NCI-H2107 (cell line): Measurements from ENCODE around the gene GOLGA6A.
"Not testable (repeated sequence)": the region's sequence is repeated elsewhere in the genome, so short reads cannot be mapped to it uniquely, and the experiment has no call there.

Experiments used
- DNase-seq: peaks from one replicate; lab custom pipeline; 2025; lab: John Stamatoyannopoulos, UW

Gene GOLGA6A

GRCh38 chr15:74099963-74100733, 17.8 kb upstream of the GOLGA6A start:
- not testable (repeated sequence) for DNase-seq

DNA sequence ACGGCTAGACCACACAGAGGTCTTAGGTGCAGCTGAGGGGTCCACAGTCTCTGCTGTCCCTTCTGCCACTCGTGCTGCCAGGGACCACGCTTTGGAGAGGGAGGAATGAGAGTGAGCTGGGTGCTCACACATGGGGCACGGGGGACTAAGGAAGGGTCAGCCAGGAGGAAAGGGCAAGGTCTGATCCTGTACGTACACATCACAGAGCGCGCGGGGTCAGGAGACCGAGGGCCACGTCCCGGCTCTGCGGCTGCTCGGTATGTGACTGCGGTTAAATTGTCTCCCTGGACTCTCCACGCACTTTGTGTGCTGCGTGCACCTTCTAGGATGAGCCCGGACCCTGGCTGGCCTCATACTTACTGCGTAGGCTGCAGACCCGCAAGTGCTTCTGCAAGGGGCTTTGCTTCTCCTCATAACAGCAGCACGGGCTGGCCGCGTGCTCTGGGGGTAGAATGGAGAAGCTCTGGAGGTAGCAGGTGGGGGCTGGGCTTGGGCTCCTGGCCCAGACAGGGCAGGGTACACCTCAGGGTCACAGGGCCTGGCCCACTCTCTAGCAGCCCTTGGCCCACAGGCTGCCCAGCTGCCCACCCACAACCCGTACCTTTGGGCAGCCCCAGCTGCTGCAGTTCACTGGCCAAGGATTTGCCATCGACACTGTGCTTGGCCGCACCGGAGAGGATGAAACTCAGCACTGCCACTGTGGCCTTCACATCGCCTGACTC, 14.6 kb upstream of the GOLGA6A start:
- not testable (repeated sequence) for DNase-seq

DNA sequence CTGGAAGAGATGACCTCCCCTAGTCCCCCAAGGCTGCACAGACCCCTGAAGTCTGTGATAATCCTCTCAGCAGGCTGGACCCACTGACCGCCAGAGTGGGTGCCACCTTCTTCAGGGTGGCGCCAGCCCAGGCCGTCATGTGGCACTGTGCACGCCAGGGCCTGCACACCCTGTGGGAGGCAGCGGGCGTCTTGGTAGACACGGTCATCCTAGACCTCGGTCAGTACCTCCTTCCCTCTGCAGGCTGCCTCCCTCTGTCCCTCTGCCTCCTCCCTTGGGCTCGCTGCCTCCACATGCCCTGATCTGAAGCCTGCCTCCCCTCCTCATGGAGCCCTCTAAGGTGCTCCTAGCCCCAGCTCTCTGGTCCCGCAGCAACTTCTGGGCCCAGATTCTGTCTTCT, 13.3 kb upstream of the GOLGA6A start:
- not testable (repeated sequence) for DNase-seq

DNA sequence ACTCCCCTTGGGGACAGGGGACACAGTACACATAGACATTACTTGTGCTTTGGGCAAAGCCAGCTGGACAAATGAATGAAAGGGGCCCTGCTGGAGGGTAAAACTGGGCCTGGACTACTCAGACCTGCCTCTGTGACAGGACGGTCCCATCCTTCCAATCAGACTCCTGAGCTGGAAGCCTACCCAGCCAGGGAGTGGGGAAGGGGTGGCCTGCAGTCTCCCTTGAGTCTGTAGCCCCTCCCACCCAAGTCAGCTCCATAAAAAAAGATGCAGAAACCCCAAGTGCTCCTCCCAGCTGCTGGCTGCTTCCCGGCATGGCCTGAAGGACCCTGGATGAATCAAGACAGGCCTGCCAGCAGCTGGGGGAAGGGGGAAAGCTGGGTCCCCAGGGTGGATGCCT, 12.2 kb upstream of the GOLGA6A start:
- not testable (repeated sequence) for DNase-seq

DNA sequence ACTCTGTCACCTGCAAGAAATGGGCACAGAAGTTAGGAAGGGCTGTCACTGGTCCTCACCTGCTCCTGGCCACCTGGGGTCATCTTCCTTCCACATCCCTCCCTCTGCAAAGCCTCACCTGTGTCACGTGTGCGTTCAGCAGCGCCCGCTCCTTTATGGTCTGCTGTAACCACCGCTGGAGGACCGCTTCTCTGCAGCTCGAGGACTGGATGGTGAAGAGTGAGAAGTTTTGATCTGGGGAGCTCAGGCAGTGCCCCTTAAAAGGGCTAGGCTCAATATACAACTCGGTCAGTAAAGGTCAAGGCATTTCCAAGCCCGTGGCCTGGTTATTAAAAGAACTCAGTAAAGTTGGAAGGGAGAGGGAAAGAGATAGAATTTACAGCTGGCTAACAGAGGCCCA, 6.6 kb downstream of the GOLGA6A start:
- not testable (repeated sequence) for DNase-seq

DNA sequence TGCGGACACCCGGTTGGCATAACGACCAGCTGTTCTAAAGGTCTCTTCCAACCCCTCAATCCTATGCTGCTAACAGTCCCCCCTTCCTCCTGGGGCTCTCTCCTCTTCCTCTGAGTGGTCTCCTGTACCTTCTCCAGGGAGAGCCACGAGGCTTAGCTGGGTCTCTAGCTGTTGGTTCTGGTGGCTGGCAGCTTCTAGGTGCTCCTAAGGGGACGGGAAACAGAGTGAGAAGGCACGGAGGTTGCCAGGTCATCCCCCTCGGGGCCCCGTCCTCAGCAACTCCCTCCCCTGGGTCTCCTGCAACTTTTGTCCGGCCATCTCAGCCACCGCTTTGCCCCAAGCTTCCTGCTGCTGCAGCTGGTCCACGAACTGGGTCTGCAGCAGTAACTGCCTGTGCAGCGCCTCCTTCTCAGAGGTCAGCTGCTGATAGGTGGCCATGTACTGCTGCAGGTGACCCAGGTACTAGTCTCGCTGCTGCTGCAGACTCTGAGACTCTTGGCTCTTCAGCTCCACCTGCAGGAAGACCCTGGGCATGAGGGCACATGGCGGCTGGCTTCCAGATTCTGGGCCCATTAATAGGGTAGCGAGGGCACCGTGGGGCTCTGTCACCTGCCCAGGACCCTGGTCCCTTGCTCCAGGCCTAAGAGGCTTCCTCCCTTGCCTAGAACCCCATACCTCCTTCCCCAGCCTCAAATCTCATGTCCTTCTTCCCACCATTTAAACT, 9.6 kb downstream of the GOLGA6A start:
- not testable (repeated sequence) for DNase-seq

- not testable (repeated sequence) for DNase-seq
Observed at GRCh38 chr15:74072132-74072531, 10.2 kb downstream of the GOLGA6A start.

GRCh38 chr15:74071645-74072044, 10.7 kb downstream of the GOLGA6A start:
- not testable (repeated sequence) for DNase-seq

DNA sequence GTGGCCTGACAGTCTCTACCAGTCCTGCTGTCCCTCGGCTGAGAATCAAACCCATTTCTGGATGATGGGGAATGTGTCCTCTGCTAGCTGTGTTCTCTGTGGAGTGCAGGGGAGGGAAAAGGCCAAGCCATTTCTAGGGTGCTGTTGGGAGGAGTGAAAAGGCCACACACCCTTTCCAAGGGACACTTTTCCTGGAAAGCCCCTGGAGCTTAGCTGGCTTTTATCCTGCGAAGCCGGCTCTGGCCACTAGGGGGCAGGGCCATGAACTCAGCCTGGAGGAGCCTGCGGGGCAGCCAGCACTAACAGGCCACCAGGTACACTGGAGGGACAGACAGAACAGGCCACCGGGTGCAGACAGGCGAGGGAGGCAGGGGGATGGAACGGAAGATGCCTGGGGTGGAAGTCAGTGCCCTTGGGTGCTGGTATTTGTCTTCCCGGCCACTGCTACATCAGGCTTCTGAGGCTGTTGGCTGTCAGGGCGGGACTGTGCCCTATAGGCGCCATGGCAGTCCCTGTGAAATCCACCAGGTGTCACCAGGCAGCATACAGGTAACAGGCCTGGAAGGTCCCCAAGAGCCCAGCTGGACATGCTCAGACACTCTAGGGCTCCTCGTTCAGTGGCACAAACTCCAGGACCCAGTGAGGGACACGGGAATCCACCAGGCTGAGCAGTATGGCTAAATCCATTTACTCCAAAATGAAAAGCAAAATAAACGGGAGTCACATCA, 16.5 kb downstream of the GOLGA6A start:
- not testable (repeated sequence) for DNase-seq

DNA sequence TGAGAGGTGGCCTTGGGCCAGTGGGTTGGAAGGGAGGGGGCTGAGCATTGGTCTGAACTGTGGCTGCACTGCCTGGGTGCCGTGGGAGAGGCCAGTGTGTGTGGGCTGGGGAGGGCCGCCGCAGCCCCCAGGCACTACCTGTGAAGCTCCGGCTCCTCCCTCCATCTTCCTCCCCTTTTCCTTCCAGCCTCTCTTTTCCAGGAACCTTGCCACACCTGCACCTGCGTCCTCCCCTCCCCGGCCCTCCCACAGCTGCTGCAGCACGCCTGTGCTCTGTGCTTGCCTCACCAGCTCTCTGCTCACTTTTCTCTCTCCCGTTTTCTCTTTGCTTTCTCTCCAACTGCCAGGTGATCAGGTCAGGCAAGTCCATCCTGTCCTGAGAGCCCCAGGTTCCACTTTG, 17.5 kb downstream of the GOLGA6A start:
- not testable (repeated sequence) for DNase-seq

GRCh38 chr15:74064183-74064582, 18.2 kb downstream of the GOLGA6A start:
- not testable (repeated sequence) for DNase-seq

DNA sequence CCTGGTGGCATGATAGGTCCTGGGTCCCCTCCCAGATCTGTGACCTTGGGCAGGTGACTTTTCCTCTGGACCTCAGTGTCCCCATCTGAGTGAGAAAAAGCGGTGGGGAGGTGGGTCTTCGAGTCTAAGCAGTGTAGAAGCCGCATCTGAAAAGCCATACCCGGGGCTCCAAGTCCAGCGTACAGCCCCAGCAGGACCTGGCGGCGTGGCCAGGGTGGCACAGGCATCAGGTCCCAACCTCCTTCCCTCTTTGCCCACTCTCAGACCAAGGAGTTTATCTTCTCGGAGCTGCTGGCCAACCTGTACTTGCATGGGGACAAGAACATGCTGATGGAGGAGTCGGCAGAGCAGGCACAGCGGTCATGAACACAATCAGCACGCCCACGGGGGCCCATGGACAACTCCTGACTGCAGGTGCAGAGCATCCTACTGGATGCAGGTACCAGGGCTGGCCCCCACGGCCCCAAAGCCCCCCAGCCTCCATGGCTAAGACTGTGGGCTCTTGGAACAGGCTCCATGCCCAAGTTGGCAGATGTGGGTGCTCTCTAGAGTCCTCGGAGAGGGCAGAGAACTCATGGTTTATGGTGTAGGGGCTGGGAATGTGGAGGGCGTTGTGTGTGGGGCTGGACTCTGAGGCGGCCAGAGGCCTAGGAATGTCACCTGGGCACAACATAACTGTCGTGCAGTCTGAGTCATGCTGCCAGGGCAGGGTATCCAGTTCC, 18.8 kb downstream of the GOLGA6A start:
- not testable (repeated sequence) for DNase-seq

DNA sequence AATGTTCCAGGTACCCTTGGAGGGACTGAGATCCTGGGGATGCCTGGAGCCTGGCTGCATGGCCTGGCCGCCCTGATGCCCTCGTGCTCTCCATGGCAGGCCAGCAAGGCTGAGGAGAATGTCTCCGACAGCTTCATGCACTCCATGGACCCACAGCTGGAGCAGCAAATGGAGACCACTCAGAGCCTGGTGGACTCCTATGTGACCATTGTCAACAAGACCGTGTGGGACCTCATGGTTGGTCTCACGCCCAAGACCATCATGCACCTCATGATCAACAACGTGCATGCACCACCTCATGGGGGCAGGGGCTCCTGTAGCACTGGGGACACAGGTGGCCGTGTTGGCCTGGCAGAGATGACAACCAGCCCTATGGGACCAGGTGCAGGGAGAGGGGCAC, 19.7 kb downstream of the GOLGA6A start:
- DNase-seq = no peak

DNA sequence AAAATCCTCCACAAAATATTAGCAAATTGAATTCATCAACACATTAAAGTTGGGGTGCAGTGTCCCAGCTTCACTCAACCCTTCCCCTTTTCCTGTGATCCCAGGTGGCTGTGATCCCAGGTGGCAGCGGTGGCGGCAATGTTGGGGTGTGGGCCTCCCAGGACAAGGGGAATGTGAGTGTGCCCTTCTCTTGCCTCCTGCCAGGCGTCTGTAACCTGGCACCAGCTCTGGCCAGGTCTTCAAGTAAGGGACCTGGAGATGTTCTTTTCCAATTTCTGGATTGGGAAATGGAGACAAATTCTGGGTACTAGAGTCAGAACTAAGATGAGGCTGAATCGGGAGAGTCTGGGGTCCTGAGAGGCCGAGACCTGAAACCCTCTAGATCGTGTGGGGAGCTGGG, 20.1 kb downstream of the GOLGA6A start:
- no peak for DNase-seq

- no peak for DNase-seq
Observed at GRCh38 chr15:74060251-74060650, 22.1 kb downstream of the GOLGA6A start.

DNA sequence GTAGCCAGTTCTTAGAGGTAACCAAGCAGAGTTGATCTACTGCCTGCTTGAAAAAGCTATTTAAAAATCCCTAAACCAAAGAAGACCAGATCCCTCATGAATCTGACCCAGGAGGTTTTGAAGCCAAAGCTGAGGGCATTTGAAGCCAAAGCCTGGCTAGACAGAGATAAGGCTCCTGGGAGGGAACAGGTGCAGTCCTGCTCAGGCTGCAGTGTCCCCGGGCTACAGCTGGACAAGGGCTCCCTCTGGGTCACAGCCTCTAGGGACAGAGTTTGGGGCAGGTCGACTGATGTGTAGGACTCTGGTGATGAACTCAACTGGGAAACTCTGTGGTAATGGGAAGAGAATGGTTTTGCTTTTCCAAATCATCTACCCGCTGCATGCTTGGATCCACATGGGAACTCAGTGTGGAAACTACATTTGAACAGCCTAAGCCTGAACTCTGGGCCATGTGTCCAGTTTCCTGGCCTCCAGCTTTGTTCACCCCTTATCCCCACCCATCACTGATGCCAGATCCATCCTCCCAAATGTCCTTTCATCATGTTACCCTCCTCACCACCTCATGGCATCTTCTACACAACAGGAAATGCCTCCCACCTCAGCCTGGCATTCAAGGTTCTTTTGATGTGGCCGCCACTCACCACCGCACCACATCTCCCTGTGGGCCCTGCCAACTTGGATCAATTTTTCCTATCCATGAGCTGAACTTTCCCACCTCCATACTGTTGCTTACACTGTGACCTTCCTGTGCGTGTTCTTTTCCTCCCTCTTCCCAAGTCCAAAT, 23.1 kb downstream of the GOLGA6A start:
- not testable (repeated sequence) for DNase-seq

DNA sequence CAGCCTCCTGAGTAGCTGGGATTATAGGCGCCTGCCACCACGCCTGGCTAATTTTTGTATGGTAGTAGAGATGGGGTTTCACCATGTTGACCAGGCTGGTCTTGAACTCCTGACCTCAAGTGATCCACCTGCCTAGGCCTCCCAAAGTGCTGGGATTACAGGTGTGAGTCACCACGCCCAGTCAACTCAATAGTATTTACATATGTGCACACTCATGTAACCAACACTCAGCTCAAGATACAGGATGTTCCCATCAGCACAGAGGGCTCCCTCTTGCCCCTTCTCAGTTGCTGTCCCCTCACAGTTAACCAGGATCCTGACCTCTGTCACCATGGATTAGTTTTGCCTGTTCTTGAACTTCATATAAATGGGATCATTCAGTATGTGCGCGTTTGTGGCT, 26.0 kb downstream of the GOLGA6A start:
- DNase-seq = not testable (repeated sequence)

- no peak for DNase-seq
Observed at GRCh38 chr15:74055804-74056203, 26.5 kb downstream of the GOLGA6A start.

DNA sequence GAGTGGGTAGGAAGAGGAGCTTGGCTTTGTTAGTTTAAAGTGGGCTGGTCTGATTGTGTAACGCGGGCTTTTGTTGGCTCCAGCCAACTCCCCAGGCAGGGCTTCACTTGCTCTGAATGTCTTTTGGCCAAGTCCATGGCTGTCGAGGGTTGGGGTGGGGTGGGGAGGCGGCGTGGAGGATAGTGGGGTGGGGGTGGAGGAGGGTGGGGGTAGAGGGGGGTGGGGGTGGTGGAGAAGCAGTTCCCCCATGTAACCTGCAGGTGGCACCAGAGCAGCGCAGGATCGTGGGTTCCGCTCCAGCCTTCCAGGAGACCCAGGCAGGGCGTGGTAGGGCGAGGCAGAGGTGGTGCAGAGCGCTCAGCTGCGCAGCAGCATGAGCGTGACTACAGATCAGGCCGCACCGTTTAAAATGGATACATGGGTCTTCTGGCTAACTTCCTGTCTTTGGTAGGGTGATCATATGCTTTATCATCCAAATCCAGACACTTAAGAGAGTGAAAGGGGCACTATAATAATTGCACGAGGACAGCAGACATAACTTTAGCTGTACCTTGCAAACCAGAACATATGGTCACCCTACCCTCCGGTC, 28.3 kb downstream of the GOLGA6A start:
- peak; percentile 30 for DNase-seq

- no peak for DNase-seq
Observed at GRCh38 chr15:74053517-74053916, 28.8 kb downstream of the GOLGA6A start.
